Neural progenitor cell (in vitro differentiated cells): ENCODE data around the gene TPM1. TPM values are rescaled to one million over a fixed set of nuclear protein-coding genes. Genes with fewer than 3 reads are reported as not detected.

Experiments
- DNase-seq: peaks from one replicate; pipeline ENCODE4 v3.0.0-alpha.2; 2016; ENCODE audit warnings: low spot score
- H2AFZ ChIP-seq: fragments of 200-600 bp; sonication (generic); replicated peaks from 2 replicates; pipeline ENCODE4 v1.6.1; 2016; ENCODE audit warnings: antibody characterized with exemption
- H3F3A ChIP-seq: fragments of 200-600 bp; sonication (generic); 2 replicates; pipeline ENCODE4 v1.6.1; 2016; ENCODE audit warnings: antibody characterized with exemption, low read depth
- H3K27ac ChIP-seq: fragments of 200-600 bp; sonication (generic); 2 replicates; pipeline ENCODE4 v1.5.1; 2016; ENCODE audit warnings: mild to moderate bottlenecking
- H3K27me3 ChIP-seq: fragments of 200-600 bp; sonication (generic); 2 replicates; pipeline ENCODE4 v1.6.1; 2016; ENCODE audit warnings: mild to moderate bottlenecking, moderate library complexity
- H3K36me3 ChIP-seq: fragments of 200-600 bp; sonication (generic); 2 replicates; pipeline ENCODE4 v1.5.1; 2016
- H3K4me1 ChIP-seq: fragments of 200-600 bp; sonication (generic); 2 replicates; pipeline ENCODE4 v1.6.1; 2016; ENCODE audit warnings: mixed run types
- H3K4me2 ChIP-seq: fragments of 200-600 bp; sonication (generic); 2 replicates; pipeline ENCODE4 v1.6.1; 2016
- H3K4me3 ChIP-seq: fragments of 200-600 bp; sonication (generic); 2 replicates; pipeline ENCODE4 v1.5.1; 2016
- H3K79me2 ChIP-seq: fragments of 200-600 bp; sonication (generic); 2 replicates; pipeline ENCODE4 v1.6.1; 2016; ENCODE audit warnings: low read depth
- H3K9ac ChIP-seq: fragments of 200-600 bp; sonication (generic); 2 replicates; pipeline ENCODE4 v1.6.1; 2016
- H3K9me3 ChIP-seq: fragments of 200-600 bp; sonication (generic); 2 replicates; pipeline ENCODE4 v1.5.1; 2016; ENCODE audit warnings: low read depth
- H4K20me1 ChIP-seq: fragments of 200-600 bp; sonication (generic); 2 replicates; pipeline ENCODE4 v1.6.1; 2016; ENCODE audit warnings: low read depth
- H3K27ac Mint-ChIP-seq: 3 replicates; pipeline ENCODE4 v1.8.0; 2021; ENCODE audit warnings: mixed read lengths
- H3K27me3 Mint-ChIP-seq: 2 replicates; pipeline ENCODE4 v1.8.0; 2022; ENCODE audit warnings: low read depth, mild to moderate bottlenecking, inconsistent platforms, moderate library complexity, mixed read lengths; ENCODE audit not compliant: insufficient read depth
- H3K36me3 Mint-ChIP-seq: 3 replicates; pipeline ENCODE4 v1.8.0; 2021; ENCODE audit warnings: mixed read lengths
- H3K4me1 Mint-ChIP-seq: 3 replicates; pipeline ENCODE4 v1.8.0; 2021; ENCODE audit warnings: mixed read lengths
- H3K4me3 Mint-ChIP-seq: 3 replicates; pipeline ENCODE4 v1.8.0; 2021; ENCODE audit warnings: mild to moderate bottlenecking, moderate library complexity, mixed read lengths
- H3K9me3 Mint-ChIP-seq: 3 replicates; pipeline ENCODE4 v1.8.0; 2020; ENCODE audit warnings: mixed read lengths
- CTCF ChIP-seq: fragments of 200-600 bp; sonication (generic); IDR thresholded peaks from 2 replicates; pipeline ENCODE4 v1.5.1; 2017; ENCODE audit warnings: antibody characterized with exemption, mild to moderate bottlenecking
- EZH2 ChIP-seq: fragments of 200-600 bp; sonication (generic); IDR thresholded peaks from 2 replicates; pipeline ENCODE4 v1.6.1; 2017; ENCODE audit warnings: antibody characterized with exemption, mild to moderate bottlenecking, moderate library complexity
- EZH2phosphoT487 ChIP-seq: fragments of 200-600 bp; sonication (generic); IDR thresholded peaks from 2 replicates; pipeline ENCODE4 v1.6.1; 2017; ENCODE audit warnings: antibody characterized with exemption
- total RNA-seq: library from RNA; depleted of rRNA; stranded (reverse); fragments of >200 nt; gene quantifications from 2 replicates; pipeline ENCODE4 v1.2.3, GENCODE V29; 2015; ENCODE audit warnings: low replicate concordance

TPM1 gene
- total RNA-seq, 1 donor from 2014 or later = 623 TPM

- no peak overlapping the region for H3K4me3 Mint-ChIP-seq
- no peaks in the 10 kb centered on the region for H3K4me1 ChIP-seq
- H3K27me3 Mint-ChIP-seq = peaks cover 2% of the 10 kb centered on the region
- H3K4me1 Mint-ChIP-seq = peaks cover 5% of the 10 kb centered on the region
- no peak overlapping the region for H3K27ac ChIP-seq
- H3K36me3 ChIP-seq = no peaks in the 10 kb centered on the region
- H2AFZ ChIP-seq = no peak overlapping the region
- H3K27ac Mint-ChIP-seq = no peak overlapping the region
- no peak overlapping the region for H3K9ac ChIP-seq
- H4K20me1 ChIP-seq = no peaks in the 10 kb centered on the region
- no peak overlapping the region for H3K4me2 ChIP-seq
- no peaks in the 10 kb centered on the region for H3F3A ChIP-seq
- H3K4me3 ChIP-seq = no peak overlapping the region
- no peaks in the 10 kb centered on the region for H3K9me3 ChIP-seq
- H3K79me2 ChIP-seq = no peaks in the 10 kb centered on the region
- TF ChIP-seq EZH2 (no peak), CTCF (no peak)
- H3K9me3 Mint-ChIP-seq = peaks cover 3% of the 10 kb centered on the region
- no peaks in the 10 kb centered on the region for H3K27me3 ChIP-seq
- H3K36me3 Mint-ChIP-seq = no peaks in the 10 kb centered on the region
- DNase-seq = no peak
Observed at GRCh38 chr15:63111481-63111880, 68.9 kb downstream of the TPM1 start.

GRCh38 chr15:63112871-63113270 lies 70.3 kb downstream of the TPM1 start:
- Mint-ChIP-seq H3K4me3 (no peak overlapping the region), H3K27ac (no peak overlapping the region)
- no peak overlapping the region for H3K27ac ChIP-seq

GRCh38 chr15:63114465-63114864 lies 71.9 kb downstream of the TPM1 start:
- Histone ChIP-seq H4K20me1 (no peaks in the 10 kb centered on the region), H3K4me3 (no peak overlapping the region), H3K27ac (no peak overlapping the region), H3K9ac (no peak overlapping the region), H3K9me3 (no peaks in the 10 kb centered on the region), H3K27me3 (no peaks in the 10 kb centered on the region), H3K4me2 (no peak overlapping the region), H3K79me2 (no peaks in the 10 kb centered on the region), H3F3A (no peaks in the 10 kb centered on the region), H3K4me1 (no peaks in the 10 kb centered on the region), H2AFZ (no peak overlapping the region), H3K36me3 (no peaks in the 10 kb centered on the region)
- Mint-ChIP-seq H3K4me1 (no peaks in the 10 kb centered on the region), H3K4me3 (no peak overlapping the region), H3K27ac (no peak overlapping the region), H3K9me3 (peaks cover under 1% of the 10 kb centered on the region), H3K36me3 (no peaks in the 10 kb centered on the region), H3K27me3 (peaks cover 4% of the 10 kb centered on the region)
- TF ChIP-seq CTCF (no peak), EZH2 (no peak), EZH2phosphoT487 (no peak)
- DNase-seq = no peak

More at GRCh38 chr15:63112871-63113270, 70.3 kb downstream of the TPM1 start:
- Histone ChIP-seq H3K79me2 (no peaks in the 10 kb centered on the region), H3K36me3 (no peaks in the 10 kb centered on the region), H3F3A (no peaks in the 10 kb centered on the region), H3K27me3 (no peaks in the 10 kb centered on the region), H4K20me1 (no peaks in the 10 kb centered on the region), H3K4me1 (no peaks in the 10 kb centered on the region), H3K9ac (no peak overlapping the region), H3K4me3 (no peak overlapping the region), H3K9me3 (no peaks in the 10 kb centered on the region), H2AFZ (no peak overlapping the region), H3K4me2 (no peak overlapping the region)
- peaks cover 5% of the 10 kb centered on the region for H3K4me1 Mint-ChIP-seq
- TF ChIP-seq EZH2phosphoT487 (no peak), CTCF (no peak), EZH2 (no peak)
- peaks cover 2% of the 10 kb centered on the region for H3K27me3 Mint-ChIP-seq
- peaks cover 3% of the 10 kb centered on the region for H3K9me3 Mint-ChIP-seq
- no peaks in the 10 kb centered on the region for H3K36me3 Mint-ChIP-seq
- DNase-seq = no peak

Other genes starting within 250 kb of the TPM1 start
- gene LACTB, start 79.1 kb downstream of the TPM1 start, total RNA-seq = 3.6 and 4.4 TPM in 2 replicates
- gene RPS27L, start 114.7 kb downstream of the TPM1 start, total RNA-seq = 57.8 and 111 TPM in 2 replicates
- 61.3 and 107 TPM in 2 replicates for gene RAB8B, start 146.9 kb downstream of the TPM1 start, total RNA-seq
- gene APH1B, start 234.9 kb downstream of the TPM1 start, total RNA-seq = 2.7 and 4.0 TPM in 2 replicates